ENCODE data around the gene PROB1. TPM values are rescaled to one million over a fixed set of nuclear protein-coding genes. Genes with fewer than 3 reads are reported as not detected.

Gene PROB1
- total RNA-seq, 1 experiment from 2014 or later: 0.82 TPM

DNA sequence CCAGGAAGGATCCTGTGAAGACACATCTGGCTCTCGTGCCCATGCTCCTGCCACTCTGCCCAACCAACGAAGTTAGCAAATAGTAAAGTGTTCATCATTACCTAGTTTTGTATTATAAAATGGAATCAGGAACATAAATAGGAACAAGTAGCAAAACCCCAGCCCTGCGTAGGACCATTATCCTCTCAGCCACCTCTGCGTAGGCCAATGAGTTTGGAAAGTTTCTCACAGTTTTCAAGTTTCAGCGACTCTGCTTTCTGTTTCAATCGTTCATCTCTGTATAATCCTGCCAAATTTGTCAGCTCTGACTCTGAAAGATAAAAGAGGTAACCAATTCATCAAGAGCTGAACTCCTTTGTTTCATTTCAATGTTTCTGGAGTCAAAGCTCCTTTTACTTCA is 19.1 kb upstream of the PROB1 start:
- TF ChIP-seq, protein P1, sequence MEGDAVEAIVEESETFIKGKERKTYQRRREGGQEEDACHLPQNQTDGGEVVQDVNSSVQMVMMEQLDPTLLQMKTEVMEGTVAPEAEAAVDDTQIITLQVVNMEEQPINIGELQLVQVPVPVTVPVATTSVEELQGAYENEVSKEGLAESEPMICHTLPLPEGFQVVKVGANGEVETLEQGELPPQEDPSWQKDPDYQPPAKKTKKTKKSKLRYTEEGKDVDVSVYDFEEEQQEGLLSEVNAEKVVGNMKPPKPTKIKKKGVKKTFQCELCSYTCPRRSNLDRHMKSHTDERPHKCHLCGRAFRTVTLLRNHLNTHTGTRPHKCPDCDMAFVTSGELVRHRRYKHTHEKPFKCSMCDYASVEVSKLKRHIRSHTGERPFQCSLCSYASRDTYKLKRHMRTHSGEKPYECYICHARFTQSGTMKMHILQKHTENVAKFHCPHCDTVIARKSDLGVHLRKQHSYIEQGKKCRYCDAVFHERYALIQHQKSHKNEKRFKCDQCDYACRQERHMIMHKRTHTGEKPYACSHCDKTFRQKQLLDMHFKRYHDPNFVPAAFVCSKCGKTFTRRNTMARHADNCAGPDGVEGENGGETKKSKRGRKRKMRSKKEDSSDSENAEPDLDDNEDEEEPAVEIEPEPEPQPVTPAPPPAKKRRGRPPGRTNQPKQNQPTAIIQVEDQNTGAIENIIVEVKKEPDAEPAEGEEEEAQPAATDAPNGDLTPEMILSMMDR (conservative IDR thresholded peaks at IDR 0.05; ENCODE audit: low read depth, low read length): no peak
- Histone ChIP-seq H3K9me3 (ENCODE audit: low read depth, low read length, poor library complexity, severe bottlenecking) (no peaks in the 10 kb centered on the region), H3K4me3 (ENCODE audit: low read depth, low read length, poor library complexity, severe bottlenecking) (no peak overlapping the region), H3K27ac (ENCODE audit: low read depth, low read length, poor library complexity, severe bottlenecking) (no peak overlapping the region), H3K27me3 (replicated peaks; ENCODE audit: insufficient read depth, low read depth, low read length, poor library complexity) (no peaks in the 10 kb centered on the region), H3K36me3 (ENCODE audit: insufficient read depth, low read length, poor library complexity, severe bottlenecking) (no peaks in the 10 kb centered on the region), H3K4me1 (ENCODE audit: insufficient read depth, low read length, poor library complexity, severe bottlenecking) (no peaks in the 10 kb centered on the region)
- POLR2A ChIA-PET (ENCODE audit: low non-redundant PET): no interaction called here
- no TSS peak for BruUV-seq (replicated peaks)
- no peak for DNase-seq (ENCODE audit: low spot score)
- intact Hi-C loops (cut with micrococcal nuclease; ENCODE audit: unreplicated experiment): no loop called here
- CTCF ChIA-PET: no interaction called here

GRCh38 chr5:139413153-139413552 is 18.2 kb upstream of the PROB1 start:
- TF ChIP-seq EZH2 (IDR thresholded peaks at IDR 0.05; ENCODE audit: borderline replicate concordance, low read depth, low read length, poor library complexity, severe bottlenecking): no peak
- Histone ChIP-seq H3K36me3 (ENCODE audit: insufficient read depth, low read length, poor library complexity, severe bottlenecking) (no peaks in the 10 kb centered on the region), H3K4me1 (ENCODE audit: insufficient read depth, low read length, poor library complexity, severe bottlenecking) (no peaks in the 10 kb centered on the region), H3K27me3 (replicated peaks; ENCODE audit: insufficient read depth, low read depth, low read length, poor library complexity) (no peaks in the 10 kb centered on the region), H3K27ac (ENCODE audit: low read depth, low read length, poor library complexity, severe bottlenecking) (no peak overlapping the region), H3K4me3 (ENCODE audit: low read depth, low read length, poor library complexity, severe bottlenecking) (no peak overlapping the region), H3K9me3 (ENCODE audit: low read depth, low read length, poor library complexity, severe bottlenecking) (no peaks in the 10 kb centered on the region)
- BruUV-seq (replicated peaks): no TSS peak
- no peak for DNase-seq (ENCODE audit: low spot score)
- ChIA-PET CTCF (no interaction called here), POLR2A (ENCODE audit: low non-redundant PET) (no interaction called here)
- intact Hi-C loops (cut with micrococcal nuclease; ENCODE audit: unreplicated experiment): no loop called here

GRCh38 chr5:139410993-139411828 is 16.3 kb upstream of the PROB1 start:
- no peak overlapping the region for H3K4me3 ChIP-seq (ENCODE audit: low read depth, low read length, poor library complexity, severe bottlenecking)
- POLR2A ChIA-PET (ENCODE audit: low non-redundant PET): interaction anchor here (0.6 kb wide), 1 partner anchor 274 kb away, joined by 3 read pairs; no protein-coding TSS in a partner anchor
- BruUV-seq (replicated peaks): no TSS peak
- TF ChIP-seq, protein P1 (conservative IDR thresholded peaks at IDR 0.05; ENCODE audit: low read depth, low read length): no peak
- TF ChIP-seq EZH2 (IDR thresholded peaks at IDR 0.05; ENCODE audit: borderline replicate concordance, low read depth, low read length, poor library complexity, severe bottlenecking): no peak
- H3K36me3 ChIP-seq (ENCODE audit: insufficient read depth, low read length, poor library complexity, severe bottlenecking): no peaks in the 10 kb centered on the region
- CTCF ChIA-PET: no interaction called here
- no peaks in the 10 kb centered on the region for H3K9me3 ChIP-seq (ENCODE audit: low read depth, low read length, poor library complexity, severe bottlenecking)
- no peaks in the 10 kb centered on the region for H3K4me1 ChIP-seq (ENCODE audit: insufficient read depth, low read length, poor library complexity, severe bottlenecking)
- intact Hi-C loops (cut with micrococcal nuclease; ENCODE audit: unreplicated experiment): no loop called here
- no peak overlapping the region for H3K27ac ChIP-seq (ENCODE audit: low read depth, low read length, poor library complexity, severe bottlenecking)
- no peak for DNase-seq (ENCODE audit: low spot score)
- H3K27me3 ChIP-seq (replicated peaks; ENCODE audit: insufficient read depth, low read depth, low read length, poor library complexity): no peaks in the 10 kb centered on the region
